SKM-1 treated with dmso at 0.1 percent for 144 hours (cell line): ENCODE data around the gene OR2L13.
"Not testable (repeated sequence)": the region's sequence is repeated elsewhere in the genome, so short reads cannot be mapped to it uniquely, and the experiment has no call there.

Experiments
- DNase-seq: peaks from one replicate; lab custom pipeline; 2025; ENCODE audit not compliant: unreplicated experiment; lab: John Stamatoyannopoulos, UW

Gene OR2L13, protein sequence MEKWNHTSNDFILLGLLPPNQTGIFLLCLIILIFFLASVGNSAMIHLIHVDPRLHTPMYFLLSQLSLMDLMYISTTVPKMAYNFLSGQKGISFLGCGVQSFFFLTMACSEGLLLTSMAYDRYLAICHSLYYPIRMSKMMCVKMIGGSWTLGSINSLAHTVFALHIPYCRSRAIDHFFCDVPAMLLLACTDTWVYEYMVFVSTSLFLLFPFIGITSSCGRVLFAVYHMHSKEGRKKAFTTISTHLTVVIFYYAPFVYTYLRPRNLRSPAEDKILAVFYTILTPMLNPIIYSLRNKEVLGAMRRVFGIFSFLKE

DNA sequence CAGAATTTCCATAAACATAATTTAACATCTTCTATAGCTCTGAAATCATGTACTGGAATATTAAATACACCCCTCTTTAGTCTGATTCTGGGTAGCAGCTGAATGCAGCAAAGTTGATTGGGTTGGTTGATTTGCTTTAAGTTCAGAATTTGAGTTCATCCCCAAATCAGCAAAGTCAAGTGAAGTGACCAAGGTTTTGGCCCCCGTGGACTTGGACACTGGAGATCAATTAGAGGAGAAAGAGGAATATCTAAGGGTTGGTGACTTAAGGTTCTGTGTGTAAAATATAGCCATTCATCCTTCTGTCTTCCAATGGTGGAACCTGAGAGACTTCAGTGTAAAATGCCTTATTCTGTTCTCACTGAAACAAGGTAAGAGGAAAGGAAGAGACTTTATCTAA lies at the start of gene OR2L13:
OR2L13 (plus strand) TSS at position 301 of the 400 bp plus-strand sequence. CDS start 4,192 bp downstream, outside the sequence.
- DNase-seq: no peak

DNA sequence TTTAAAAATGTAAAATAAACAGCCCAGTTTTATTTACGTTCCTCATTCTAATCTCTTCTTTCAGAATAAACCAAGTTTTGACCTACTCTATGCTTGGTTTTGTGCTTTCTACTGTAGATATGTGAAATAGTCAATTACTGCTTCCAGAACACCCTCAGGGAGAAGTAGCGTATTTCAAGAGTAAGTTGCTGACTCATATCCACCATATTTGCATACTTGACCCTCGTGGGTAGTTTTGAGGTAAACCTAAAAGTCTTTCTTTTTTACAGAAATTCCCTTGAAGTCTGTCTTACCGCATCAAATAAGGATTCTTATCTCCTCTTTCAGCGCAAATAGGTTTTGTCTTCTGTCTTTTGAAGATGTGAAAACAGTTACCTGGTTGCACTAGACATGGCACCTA lies 49.8 kb upstream of the OR2L13 start:
- DNase-seq: no peak

GRCh38 chr1:248046536-248046935 lies 48.4 kb upstream of the OR2L13 start, which contains the start of gene OR2L3:
Gene OR2L3, plus strand, starts transcription at chr1:248046836. Its CDS starts 13,846 bp downstream, at chr1:248060682.
- no peak for DNase-seq

DNA sequence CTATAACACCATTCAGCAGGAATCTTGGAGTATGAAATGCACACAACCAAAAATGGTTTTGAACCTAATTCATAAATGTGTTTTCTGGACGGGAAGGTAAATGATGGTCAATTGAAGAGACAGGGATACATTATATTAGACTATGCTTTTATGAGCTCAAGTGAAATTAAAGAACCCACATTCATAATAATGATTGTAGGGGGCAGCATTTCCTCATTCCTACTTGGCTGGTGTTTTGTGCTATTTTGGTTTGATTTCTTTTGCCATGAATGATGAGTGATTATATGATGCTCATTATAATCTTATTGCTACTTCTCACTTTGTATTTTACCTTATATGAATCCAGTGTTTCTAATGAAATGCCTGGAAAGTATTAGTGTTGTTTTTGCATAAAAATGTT lies 48.0 kb upstream of the OR2L13 start:
- no peak for DNase-seq

- no peak for DNase-seq
Measured at GRCh38 chr1:248054671-248055070, 40.3 kb upstream of the OR2L13 start.

GRCh38 chr1:248055261-248055660 lies 39.7 kb upstream of the OR2L13 start:
- DNase-seq: no peak

- DNase-seq: no peak
Measured at GRCh38 chr1:248065071-248065470, 29.9 kb upstream of the OR2L13 start.

GRCh38 chr1:248065604-248066003 lies 29.4 kb upstream of the OR2L13 start:
- no peak for DNase-seq

DNA sequence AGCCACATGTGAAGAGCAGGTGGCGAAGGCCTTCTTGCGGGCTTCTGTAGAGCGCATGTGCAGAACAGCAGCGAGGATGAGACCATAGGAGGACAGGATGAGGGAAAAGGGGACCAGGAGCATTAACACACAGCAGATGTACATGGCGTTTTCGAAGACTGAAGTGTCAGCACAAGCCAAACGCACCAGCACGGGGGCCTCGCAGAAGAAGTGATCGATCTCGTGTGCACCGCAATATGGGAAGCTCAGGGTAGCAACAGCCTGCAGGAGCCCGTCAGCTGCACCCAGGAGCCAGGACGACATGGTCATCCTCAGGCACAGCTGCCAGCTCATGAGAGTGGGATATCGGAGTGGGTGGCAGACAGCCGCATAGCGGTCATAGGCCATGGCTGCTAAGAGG lies 11.1 kb upstream of the OR2L13 start:
- DNase-seq: not testable (repeated sequence)

- DNase-seq: no peak
Measured at GRCh38 chr1:248098529-248098928, 3.5 kb downstream of the OR2L13 start.

DNA sequence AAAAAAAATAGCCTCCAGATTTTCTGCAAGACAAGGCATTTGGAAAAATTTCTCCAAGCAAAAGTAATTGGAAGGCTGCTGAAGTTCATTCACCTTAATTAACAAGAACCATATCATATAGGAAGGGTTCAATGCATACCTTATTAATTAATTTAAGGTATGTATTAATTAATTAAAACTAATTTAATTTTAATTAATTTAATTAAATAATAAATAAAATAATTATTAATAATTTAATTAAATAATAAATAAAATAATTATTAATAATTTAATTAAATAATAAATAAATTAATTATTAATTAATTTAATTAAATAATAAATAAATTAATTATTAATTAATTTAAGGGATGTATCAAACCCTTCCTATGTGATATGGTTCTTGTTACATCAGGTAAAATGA lies 7.9 kb downstream of the OR2L13 start:
- no peak for DNase-seq

GRCh38 chr1:248111157-248111556 lies 16.2 kb downstream of the OR2L13 start:
- no peak for DNase-seq

GRCh38 chr1:248114890-248115289 lies 19.9 kb downstream of the OR2L13 start:
- no peak for DNase-seq

DNA sequence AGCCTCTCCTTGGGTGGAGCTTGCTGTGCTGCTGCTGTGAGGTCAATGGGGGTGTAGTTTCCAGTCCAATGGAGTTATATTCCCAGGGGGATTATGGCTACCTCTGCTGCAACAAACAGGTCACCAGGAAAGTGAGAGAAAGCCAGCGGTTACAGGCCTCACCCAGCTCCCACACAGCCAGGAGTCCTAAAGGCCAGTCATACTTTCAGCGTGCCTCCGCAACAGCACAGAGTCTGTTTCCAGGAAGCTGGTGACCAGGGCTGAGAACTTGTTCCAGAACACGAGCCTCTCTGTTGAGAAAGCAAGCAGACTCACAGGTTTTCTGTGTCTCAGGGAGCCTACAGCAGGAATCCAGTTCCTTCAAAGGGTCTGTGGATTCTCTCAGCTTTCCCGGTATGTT lies 32.7 kb downstream of the OR2L13 start:
- DNase-seq: no peak

GRCh38 chr1:248136811-248137210 lies 41.8 kb downstream of the OR2L13 start:
- no peak for DNase-seq

DNA sequence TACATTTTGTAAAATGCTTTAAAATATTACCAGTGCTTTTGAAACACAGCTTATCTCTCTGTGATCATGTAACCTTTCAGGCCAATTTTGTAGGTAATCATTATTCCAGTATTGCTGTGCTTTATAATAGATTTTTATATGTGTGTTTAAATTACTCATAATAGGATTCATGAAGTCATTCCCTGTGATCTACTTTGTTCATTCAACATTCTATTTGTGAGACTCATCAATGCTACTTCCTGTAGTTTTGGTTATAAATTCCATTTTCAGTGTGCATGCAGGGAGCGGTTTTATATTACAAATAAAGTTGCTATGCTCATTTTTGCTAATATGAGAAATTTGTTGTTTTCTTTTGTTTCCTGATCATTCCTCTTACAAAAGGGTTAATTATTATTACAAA lies 45.9 kb downstream of the OR2L13 start:
- no peak for DNase-seq

DNA sequence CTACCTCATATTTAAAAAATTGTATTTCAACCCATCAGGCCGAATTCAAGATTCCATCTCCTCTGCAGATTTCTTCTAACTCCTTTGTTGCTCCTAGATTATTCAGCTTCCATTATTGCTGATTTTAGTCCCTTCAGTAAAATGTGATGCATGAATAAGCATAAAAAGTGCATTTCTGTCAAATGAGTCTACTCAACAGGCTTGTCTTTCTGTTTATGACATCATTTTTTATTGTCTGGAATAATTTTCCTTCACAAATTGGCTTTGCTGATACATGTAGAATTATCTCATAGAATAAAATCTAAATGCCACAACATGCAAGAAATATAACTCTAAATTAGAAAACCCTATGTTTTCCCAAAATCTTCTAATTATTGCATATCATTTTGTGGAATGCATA lies 48.3 kb downstream of the OR2L13 start:
- DNase-seq: no peak

GRCh38 chr1:248144513-248145198 lies 49.7 kb downstream of the OR2L13 start, which contains the start of gene OR2M5:
Gene OR2M5, plus strand, starts transcription at chr1:248145148. Its CDS starts 0 bp downstream, at chr1:248145148.
- no peak for DNase-seq
